Stimulated activated CD4-positive, alpha-beta T cell treated with anti-CD3 and anti-CD28 coated beads, Interleukin-1b, Interleukin-23, amount 100 ng/mL, for 4 hours (primary cell): Measurements from ENCODE around the gene PLIN5.
"Not testable (repeated sequence)": the region's sequence is repeated elsewhere in the genome, so short reads cannot be mapped to it uniquely, and the experiment has no call there.

ENCODE experiments used
- DNase-seq, 2 donors: peaks; one replicate each; pipeline ENCODE4 v3.0.0-alpha.2; 2020; ENCODE audit warnings: low read depth in 2 of 2

The PLIN5 gene

GRCh38 chr19:4542896-4543841 is 8.1 kb upstream of the PLIN5 start:
- DNase-seq, result no peak

GRCh38 chr19:4541806-4542145 is 6.8 kb upstream of the PLIN5 start:
- DNase-seq, result not testable (repeated sequence)

- no peak for DNase-seq
Observed at GRCh38 chr19:4541114-4541805, 6.2 kb upstream of the PLIN5 start.

GRCh38 chr19:4539693-4540581 is 4.9 kb upstream of the PLIN5 start, which contains the start of gene LRG1:
LRG1 (minus strand) TSS chr19:4540036; CDS start chr19:4540013, 23 bp downstream.
- DNase-seq, result no peak

GRCh38 chr19:4539169-4539692 is 4.2 kb upstream of the PLIN5 start:
- no peak for DNase-seq

GRCh38 chr19:4538601-4538954 is 3.6 kb upstream of the PLIN5 start:
- DNase-seq, result no peak

- no peak for DNase-seq
Observed at GRCh38 chr19:4537953-4538600, 3.1 kb upstream of the PLIN5 start.

GRCh38 chr19:4536798-4537197 is 1.8 kb upstream of the PLIN5 start:
- no peak for DNase-seq

- DNase-seq, result no peak
Observed at GRCh38 chr19:4533835-4534424, 1.1 kb downstream of the PLIN5 start.

GRCh38 chr19:4533334-4533733 is 1.7 kb downstream of the PLIN5 start:
- DNase-seq, result no peak

GRCh38 chr19:4531562-4532165 is 3.4 kb downstream of the PLIN5 start:
- DNase-seq, result no peak

- DNase-seq, result no peak
Observed at GRCh38 chr19:4529924-4530522, 5.0 kb downstream of the PLIN5 start.

GRCh38 chr19:4528843-4529242 is 6.2 kb downstream of the PLIN5 start:
- DNase-seq, result no peak

- not testable (repeated sequence) for DNase-seq
Observed at GRCh38 chr19:4527377-4527776, 7.6 kb downstream of the PLIN5 start.

GRCh38 chr19:4525563-4526002 is 9.4 kb downstream of the PLIN5 start:
- no peak for DNase-seq

- peak; percentile 56 to 68 for DNase-seq
Observed at GRCh38 chr19:4524808-4525562, 10.0 kb downstream of the PLIN5 start.

- peak in 1 of 2 donors; percentile 18 for DNase-seq
Observed at GRCh38 chr19:4523306-4524110, 11.5 kb downstream of the PLIN5 start.

GRCh38 chr19:4522291-4523002 is 12.6 kb downstream of the PLIN5 start:
- no peak for DNase-seq
